Measurements from ENCODE around the gene KLF11.

- TF ChIP-seq, protein P1, sequence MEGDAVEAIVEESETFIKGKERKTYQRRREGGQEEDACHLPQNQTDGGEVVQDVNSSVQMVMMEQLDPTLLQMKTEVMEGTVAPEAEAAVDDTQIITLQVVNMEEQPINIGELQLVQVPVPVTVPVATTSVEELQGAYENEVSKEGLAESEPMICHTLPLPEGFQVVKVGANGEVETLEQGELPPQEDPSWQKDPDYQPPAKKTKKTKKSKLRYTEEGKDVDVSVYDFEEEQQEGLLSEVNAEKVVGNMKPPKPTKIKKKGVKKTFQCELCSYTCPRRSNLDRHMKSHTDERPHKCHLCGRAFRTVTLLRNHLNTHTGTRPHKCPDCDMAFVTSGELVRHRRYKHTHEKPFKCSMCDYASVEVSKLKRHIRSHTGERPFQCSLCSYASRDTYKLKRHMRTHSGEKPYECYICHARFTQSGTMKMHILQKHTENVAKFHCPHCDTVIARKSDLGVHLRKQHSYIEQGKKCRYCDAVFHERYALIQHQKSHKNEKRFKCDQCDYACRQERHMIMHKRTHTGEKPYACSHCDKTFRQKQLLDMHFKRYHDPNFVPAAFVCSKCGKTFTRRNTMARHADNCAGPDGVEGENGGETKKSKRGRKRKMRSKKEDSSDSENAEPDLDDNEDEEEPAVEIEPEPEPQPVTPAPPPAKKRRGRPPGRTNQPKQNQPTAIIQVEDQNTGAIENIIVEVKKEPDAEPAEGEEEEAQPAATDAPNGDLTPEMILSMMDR (IDR thresholded peaks at IDR 0.05 in 8 of 11, conservative IDR thresholded peaks at IDR 0.05 in 3 of 11): no peak
- no peak for TF ChIP-seq POLR2A (IDR thresholded peaks at IDR 0.05)
Measured at GRCh38 chr2:10005461-10006235, 37.7 kb upstream of the KLF11 start.
